Measurements from ENCODE around the gene EIF2B2. TPM values are rescaled to one million over a fixed set of nuclear protein-coding genes. Genes with fewer than 3 reads are reported as not detected.

Gene EIF2B2
- total RNA-seq, 6 donors from 2014 or later: 22.2 to 40.7 (median 32.5) TPM

GRCh38 chr14:75059642-75060041, 56.9 kb downstream of the EIF2B2 start:
- WGBS, 2 donors: 69 to 79% methylated on average over 2 of the region's 2 CpGs

GRCh38 chr14:75060420-75060819, 57.7 kb downstream of the EIF2B2 start:
- WGBS, 2 donors: 50 to 66% methylated on average over 2 of the region's 2 CpGs
- no peaks in the 10 kb centered on the region for H3K9me3 ChIP-seq
- peak overlapping the region in 1 of 4 donors; percentile 26 for H3K27ac ChIP-seq
- ATAC-seq (ENCODE audit: low FRiP score in 2 of 2): no peak
- H3K27me3 ChIP-seq: no peaks in the 10 kb centered on the region
- H3K4me3 ChIP-seq: no peak overlapping the region
- DNase-seq: no peak
- peaks cover 5 to 18% (median 11%) of the 10 kb centered on the region in 4 donors for H3K4me1 ChIP-seq
- TF ChIP-seq POLR2AphosphoS5 (IDR thresholded peaks at IDR 0.05) (no peak), CTCF (IDR thresholded peaks at IDR 0.05) (no peak), EP300 (IDR thresholded peaks at IDR 0.05) (no peak), POLR2A (IDR thresholded peaks at IDR 0.05) (no peak)
- H3K36me3 ChIP-seq: no peaks in the 10 kb centered on the region

More at GRCh38 chr14:75059642-75060041, 56.9 kb downstream of the EIF2B2 start:
- peak overlapping the region in 2 of 4 donors; percentile 26 to 48 for H3K27ac ChIP-seq
- H3K4me3 ChIP-seq: no peak overlapping the region
- DNase-seq (no peak), ATAC-seq (ENCODE audit: low FRiP score in 2 of 2) (no peak)
- peaks cover 5 to 18% (median 11%) of the 10 kb centered on the region in 4 donors for H3K4me1 ChIP-seq
- no peaks in the 10 kb centered on the region for H3K9me3 ChIP-seq
- no peaks in the 10 kb centered on the region for H3K36me3 ChIP-seq
- TF ChIP-seq CTCF (IDR thresholded peaks at IDR 0.05) (no peak), POLR2AphosphoS5 (IDR thresholded peaks at IDR 0.05) (no peak), POLR2A (IDR thresholded peaks at IDR 0.05) (no peak), EP300 (IDR thresholded peaks at IDR 0.05) (no peak)
- no peaks in the 10 kb centered on the region for H3K27me3 ChIP-seq

Small RNAs within 50 kb of the gene (small RNA-seq; reads per million reads assigned to genes)
- gene RNU6-689P: 0 reads per million in 4 donors

Other genes starting within 250 kb of the EIF2B2 start
- gene YLPM1, start 239.6 kb upstream of the EIF2B2 start, total RNA-seq: 10 to 100 TPM; 38.8 to 85.9 (median 45.6) TPM
- gene PROX2, start 126.8 kb upstream of the EIF2B2 start, total RNA-seq: under 1 TPM in 2 of 6 donors, not detected in 4; 0.07 to 0.11 TPM
- gene DLST, start 121.0 kb upstream of the EIF2B2 start, total RNA-seq: 10 to 100 TPM; 81.0 to 95.3 (median 83.1) TPM
- 10 to 100 TPM in 2 of 6 donors, 1 to 10 TPM in 4; 3.4 to 29.3 (median 7.3) TPM for gene RPS6KL1, start 79.7 kb upstream of the EIF2B2 start, total RNA-seq
- gene PGF, start 47.3 kb upstream of the EIF2B2 start, total RNA-seq: 10 to 100 TPM in 2 of 6 donors, 1 to 10 TPM in 3, under 1 TPM in 1; 0.89 to 21.3 (median 5.0) TPM
- gene MLH3, start 48.5 kb downstream of the EIF2B2 start, total RNA-seq: 10 to 100 TPM; 15.9 to 87.0 (median 24.5) TPM
- gene ACYP1, start 61.1 kb downstream of the EIF2B2 start, total RNA-seq: 10 to 100 TPM in 5 of 6 donors, 1 to 10 TPM in 1; 7.9 to 46.1 (median 13.7) TPM
- gene ZC2HC1C, start 66.7 kb downstream of the EIF2B2 start, total RNA-seq: 10 to 100 TPM in 3 of 6 donors, 1 to 10 TPM in 3; 3.2 to 21.0 (median 9.7) TPM
- gene NEK9, start 124.1 kb downstream of the EIF2B2 start, total RNA-seq: 10 to 100 TPM; 37.5 to 96.4 (median 78.9) TPM
- 100 to 1,000 TPM in 4 of 6 donors, 10 to 100 TPM in 2; 72.3 to 314 (median 186) TPM for gene TMED10, start 173.7 kb downstream of the EIF2B2 start, total RNA-seq